GM06990 (cell line): ENCODE data around the gene PCBP3.

ENCODE experiments used
- DNase-seq: peaks from one replicate; pipeline ENCODE4 v3.0.0-alpha.2; 2011; ENCODE audit not compliant: insufficient read length; ENCODE audit errors: extremely low read depth
- H3K27me3 ChIP-seq: replicated peaks from 2 replicates; pipeline ENCODE4 v1.6.0; 2011; ENCODE audit warnings: low read length; ENCODE audit not compliant: control insufficient read depth, insufficient read depth
- H3K36me3 ChIP-seq: 2 replicates; pipeline ENCODE4 v1.5.1; 2011; ENCODE audit warnings: low read length; ENCODE audit not compliant: control insufficient read depth, insufficient read depth
- H3K4me3 ChIP-seq: replicated peaks from 2 replicates; pipeline ENCODE4 v1.5.1; 2011; ENCODE audit warnings: low read depth, mild to moderate bottlenecking, control low read depth, low read length
- TF ChIP-seq, protein P1 (sequence below): IDR thresholded peaks from 2 replicates; pipeline ENCODE4 v1.5.1; 2011; ENCODE audit warnings: low read length, control low read depth, mild to moderate bottlenecking, inconsistent platforms; ENCODE audit not compliant: insufficient read depth, poor library complexity, severe bottlenecking

The PCBP3 gene

DNA sequence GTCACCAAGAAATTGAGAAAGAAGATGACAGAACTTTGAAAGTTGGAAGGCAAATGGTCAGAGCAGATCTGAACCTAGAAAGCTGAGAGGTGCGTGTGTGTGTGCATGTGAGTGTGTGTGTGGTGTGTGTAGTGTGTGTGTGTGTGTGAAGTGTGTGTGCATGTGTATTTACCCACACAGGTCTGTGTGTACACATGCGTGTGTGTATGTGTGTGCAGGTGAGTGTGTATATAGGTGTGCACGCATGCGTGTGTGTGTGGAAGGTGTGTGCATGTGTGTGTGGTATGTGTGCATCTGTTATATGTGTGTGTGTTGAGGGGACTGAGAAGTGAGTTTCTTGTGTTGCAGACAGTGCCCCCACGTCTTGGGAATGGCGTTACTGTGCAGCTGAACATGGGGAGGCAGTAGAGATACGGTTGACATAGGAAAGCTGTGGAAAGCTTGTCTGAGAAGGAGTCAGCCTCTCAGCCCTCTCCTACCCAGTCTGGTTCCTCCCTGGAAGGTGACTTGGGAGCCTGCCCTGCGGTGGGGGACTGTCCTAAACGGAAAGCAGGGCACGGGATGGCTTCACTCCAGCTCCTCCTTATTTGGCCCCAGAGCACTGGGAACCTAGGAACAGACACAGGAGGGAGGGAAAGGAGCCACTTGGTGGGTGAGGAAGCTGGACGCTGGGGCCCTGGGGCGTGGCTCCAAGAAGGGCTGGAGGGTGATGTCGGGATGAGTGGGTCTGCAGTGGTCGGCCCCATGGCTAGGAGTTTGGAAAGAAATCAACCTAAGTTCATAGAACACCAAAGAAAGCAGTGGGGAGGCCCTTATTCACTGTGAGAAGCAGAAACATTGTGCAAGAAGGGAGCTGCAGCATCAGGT is 97.2 kb downstream of the PCBP3 start:
- TF ChIP-seq, protein P1, sequence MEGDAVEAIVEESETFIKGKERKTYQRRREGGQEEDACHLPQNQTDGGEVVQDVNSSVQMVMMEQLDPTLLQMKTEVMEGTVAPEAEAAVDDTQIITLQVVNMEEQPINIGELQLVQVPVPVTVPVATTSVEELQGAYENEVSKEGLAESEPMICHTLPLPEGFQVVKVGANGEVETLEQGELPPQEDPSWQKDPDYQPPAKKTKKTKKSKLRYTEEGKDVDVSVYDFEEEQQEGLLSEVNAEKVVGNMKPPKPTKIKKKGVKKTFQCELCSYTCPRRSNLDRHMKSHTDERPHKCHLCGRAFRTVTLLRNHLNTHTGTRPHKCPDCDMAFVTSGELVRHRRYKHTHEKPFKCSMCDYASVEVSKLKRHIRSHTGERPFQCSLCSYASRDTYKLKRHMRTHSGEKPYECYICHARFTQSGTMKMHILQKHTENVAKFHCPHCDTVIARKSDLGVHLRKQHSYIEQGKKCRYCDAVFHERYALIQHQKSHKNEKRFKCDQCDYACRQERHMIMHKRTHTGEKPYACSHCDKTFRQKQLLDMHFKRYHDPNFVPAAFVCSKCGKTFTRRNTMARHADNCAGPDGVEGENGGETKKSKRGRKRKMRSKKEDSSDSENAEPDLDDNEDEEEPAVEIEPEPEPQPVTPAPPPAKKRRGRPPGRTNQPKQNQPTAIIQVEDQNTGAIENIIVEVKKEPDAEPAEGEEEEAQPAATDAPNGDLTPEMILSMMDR: no peak
- no peaks in the 10 kb centered on the region for H3K36me3 ChIP-seq
- DNase-seq: no peak
- no peaks in the 10 kb centered on the region for H3K27me3 ChIP-seq
- H3K4me3 ChIP-seq: no peak overlapping the region

DNA sequence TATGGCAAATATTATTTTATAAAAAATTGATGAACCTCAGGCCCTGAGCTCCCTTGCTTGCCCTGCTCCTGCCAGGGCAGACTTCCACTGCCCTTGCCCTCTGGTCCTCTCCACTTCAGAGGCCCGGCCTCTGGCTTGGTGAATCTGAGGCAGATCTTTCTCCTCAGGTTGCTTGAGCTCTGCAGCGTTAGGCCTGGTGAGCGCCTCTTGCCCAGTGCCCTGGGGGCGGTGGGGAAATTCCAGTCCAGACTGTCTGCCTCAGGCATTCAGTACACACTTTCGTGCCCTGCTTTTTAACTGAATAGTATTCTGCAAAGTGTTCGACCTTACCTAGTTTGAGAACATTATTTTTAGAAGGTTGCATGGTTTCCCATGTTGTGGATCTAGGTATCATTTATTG is 98.2 kb downstream of the PCBP3 start:
- Histone ChIP-seq H3K4me3 (no peak overlapping the region), H3K36me3 (no peaks in the 10 kb centered on the region), H3K27me3 (no peaks in the 10 kb centered on the region)
- TF ChIP-seq, protein P1: no peak
- DNase-seq: no peak

- TF ChIP-seq, protein P1: no peak
- H3K4me3 ChIP-seq: no peak overlapping the region
- no peaks in the 10 kb centered on the region for H3K36me3 ChIP-seq
- no peaks in the 10 kb centered on the region for H3K27me3 ChIP-seq
- no peak for DNase-seq
These were observed 98.7 kb downstream of the PCBP3 start for GRCh38 chr21:45742247-45742646.

DNA sequence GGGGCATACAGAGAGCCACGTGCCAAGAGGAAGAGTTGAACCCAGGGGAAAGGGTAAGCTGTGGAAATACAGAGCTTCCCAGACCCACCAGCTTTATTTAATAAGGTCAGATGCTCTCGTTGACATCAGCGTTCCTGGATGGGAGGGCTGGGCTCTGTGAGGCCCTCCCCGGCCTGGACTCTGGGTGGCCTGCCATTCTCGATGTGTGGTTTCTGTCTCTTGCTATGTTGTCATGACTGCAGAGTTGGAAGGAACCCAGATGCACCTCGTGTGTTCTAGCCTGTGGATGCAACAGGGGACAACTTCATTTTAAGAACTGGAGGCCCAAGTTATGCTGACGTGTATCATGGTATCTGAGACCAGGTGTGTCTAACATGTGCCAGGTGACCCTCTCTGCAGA is 101.7 kb downstream of the PCBP3 start:
- TF ChIP-seq, protein P1: no peak
- H3K4me3 ChIP-seq: no peak overlapping the region
- DNase-seq: no peak
- no peaks in the 10 kb centered on the region for H3K36me3 ChIP-seq
- H3K27me3 ChIP-seq: no peaks in the 10 kb centered on the region

DNA sequence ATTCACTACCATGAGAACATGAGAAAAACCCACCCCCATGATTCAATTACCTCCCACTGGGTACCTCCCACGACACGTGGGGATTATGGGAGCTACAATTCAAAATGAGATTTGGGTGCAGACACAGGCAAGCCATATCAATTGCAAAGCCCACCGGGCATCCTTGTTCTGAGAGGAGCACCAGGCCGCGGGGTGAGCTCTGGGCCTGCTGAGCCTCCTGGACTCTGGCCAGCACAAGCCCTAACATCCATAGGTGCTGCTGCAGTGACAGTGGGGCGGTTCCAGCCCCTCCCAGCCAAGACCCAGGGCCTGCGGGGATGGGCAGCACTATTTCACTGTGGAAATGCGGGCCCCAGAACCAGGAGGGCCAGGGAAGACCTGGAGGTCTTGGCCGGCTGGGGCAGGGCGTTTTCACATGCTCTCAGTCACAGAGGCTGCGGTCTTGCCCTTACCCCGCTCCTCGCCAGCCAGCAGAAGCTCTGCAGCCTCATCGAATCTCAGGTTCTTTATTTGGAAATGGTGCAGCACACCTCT is 103.8 kb downstream of the PCBP3 start:
- no peaks in the 10 kb centered on the region for H3K36me3 ChIP-seq
- TF ChIP-seq, protein P1: no peak
- H3K4me3 ChIP-seq: no peak overlapping the region
- DNase-seq: no peak
- no peaks in the 10 kb centered on the region for H3K27me3 ChIP-seq
